HG02870 (cell line): ENCODE data around the gene KAT6B.
"Not testable (repeated sequence)": the region's sequence is repeated elsewhere in the genome, so short reads cannot be mapped to it uniquely, and the experiment has no call there.

Source experiments
- ATAC-seq: cut with Tn5 transposase; IDR thresholded peaks from one replicate; pipeline ENCODE4 v1.9.1; 2021; ENCODE audit warnings: mild to moderate bottlenecking, moderate library complexity; ENCODE audit not compliant: unreplicated experiment

KAT6B gene

GRCh38 chr10:75032119-75032518 is 205.7 kb downstream of the KAT6B start:
- ATAC-seq = no peak

DNA sequence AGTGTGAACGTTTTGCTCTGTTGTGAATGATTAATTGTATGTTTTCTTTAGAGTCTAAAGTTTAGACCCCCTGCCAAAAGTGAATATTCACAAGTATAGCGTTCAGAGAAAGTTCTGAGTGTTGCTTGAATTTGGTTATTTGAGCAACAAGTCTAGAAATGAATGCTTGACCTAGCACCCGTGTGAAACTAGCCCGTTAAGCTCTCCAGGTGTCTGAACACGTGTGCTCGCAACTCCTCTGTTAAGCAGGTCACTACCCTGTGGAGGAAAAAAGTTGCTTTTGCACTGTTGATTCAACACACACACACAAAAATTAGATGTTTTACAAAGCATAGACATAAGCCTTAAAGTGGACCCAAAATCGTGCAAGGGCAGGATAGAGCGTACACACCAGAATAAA is 206.4 kb downstream of the KAT6B start:
- peak; percentile 76 for ATAC-seq

- ATAC-seq = no peak
Observed at GRCh38 chr10:75033399-75034130, 207.2 kb downstream of the KAT6B start.

DNA sequence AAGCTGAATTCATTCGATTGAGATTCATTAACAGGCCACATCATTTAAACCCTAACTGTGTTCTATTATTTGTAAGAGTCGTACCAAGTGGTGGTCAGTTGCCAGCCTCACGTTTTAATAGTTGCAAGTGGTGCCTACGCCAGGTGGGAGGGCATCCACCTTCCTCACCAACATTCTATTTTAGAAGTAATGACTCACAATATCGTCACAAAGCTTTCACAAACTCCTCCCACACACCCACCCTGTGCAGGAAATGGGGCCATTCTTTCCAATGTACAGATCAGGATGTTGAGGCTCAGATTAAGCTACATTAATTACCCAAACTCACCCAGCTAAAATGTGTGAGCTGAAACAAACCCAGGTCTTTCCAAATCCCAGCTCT is 207.7 kb downstream of the KAT6B start:
- no peak for ATAC-seq

- ATAC-seq = no peak
Observed at GRCh38 chr10:75034714-75035258, 208.4 kb downstream of the KAT6B start.

DNA sequence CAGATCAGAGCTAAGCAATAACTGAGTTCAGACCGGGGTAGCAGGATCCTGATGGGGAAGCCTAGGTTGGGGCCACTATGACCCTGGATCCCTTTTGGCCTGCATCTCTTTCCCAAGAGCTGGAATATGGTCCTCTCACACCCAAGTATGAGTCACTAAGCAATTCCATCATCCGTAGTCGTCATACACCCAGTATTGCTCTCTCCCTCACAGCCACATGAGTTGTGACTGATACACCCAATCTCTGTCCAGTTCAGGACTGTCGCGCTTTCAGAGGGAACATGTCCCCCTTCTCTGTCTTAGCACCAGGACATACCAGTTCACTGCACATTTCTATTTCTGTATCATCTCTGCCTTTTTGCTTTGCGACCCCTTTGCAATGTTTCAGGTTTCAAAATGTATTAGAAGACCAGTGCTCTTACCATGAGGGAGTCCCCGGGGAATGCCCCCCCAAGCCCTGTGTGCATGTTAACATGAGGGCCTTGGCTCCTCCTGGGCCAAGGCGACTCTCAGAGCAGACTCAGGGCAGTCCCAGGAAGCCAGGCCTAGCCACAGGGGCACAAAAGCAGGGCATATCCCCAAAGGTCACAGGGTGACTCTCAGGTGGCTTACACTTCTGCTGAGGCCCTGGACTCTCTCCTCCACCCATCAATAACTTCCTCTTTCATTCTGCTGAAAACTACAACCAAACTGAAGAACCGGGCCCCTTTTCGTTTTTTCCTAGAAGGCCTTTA is 209.7 kb downstream of the KAT6B start:
- peak; percentile 48 for ATAC-seq

- no peak for ATAC-seq
Observed at GRCh38 chr10:75037171-75038153, 211.1 kb downstream of the KAT6B start.

DNA sequence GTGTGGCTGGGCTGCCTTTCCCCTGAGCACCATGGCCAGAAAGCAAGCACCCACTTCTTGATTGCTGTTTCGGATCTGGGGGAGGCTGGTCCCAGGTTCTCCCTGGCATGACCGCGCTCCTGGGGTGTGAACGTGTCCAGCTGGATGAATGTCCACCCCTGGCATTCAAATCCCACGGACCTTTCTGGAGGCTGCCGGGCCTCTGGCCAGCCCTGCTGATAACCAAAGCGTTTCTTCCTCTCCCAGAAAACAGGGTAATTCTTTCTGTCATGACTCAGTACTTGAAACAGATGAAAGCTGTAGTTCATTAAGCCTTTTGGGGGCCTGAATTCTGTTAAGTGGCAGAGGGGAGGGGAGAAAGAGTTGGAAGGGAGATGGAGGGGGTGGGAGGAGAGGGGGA is 211.9 kb downstream of the KAT6B start:
- ATAC-seq = no peak

- ATAC-seq = no peak
Observed at GRCh38 chr10:75040576-75040975, 214.2 kb downstream of the KAT6B start.

GRCh38 chr10:75042292-75042974 is 216.0 kb downstream of the KAT6B start:
- ATAC-seq = no peak

DNA sequence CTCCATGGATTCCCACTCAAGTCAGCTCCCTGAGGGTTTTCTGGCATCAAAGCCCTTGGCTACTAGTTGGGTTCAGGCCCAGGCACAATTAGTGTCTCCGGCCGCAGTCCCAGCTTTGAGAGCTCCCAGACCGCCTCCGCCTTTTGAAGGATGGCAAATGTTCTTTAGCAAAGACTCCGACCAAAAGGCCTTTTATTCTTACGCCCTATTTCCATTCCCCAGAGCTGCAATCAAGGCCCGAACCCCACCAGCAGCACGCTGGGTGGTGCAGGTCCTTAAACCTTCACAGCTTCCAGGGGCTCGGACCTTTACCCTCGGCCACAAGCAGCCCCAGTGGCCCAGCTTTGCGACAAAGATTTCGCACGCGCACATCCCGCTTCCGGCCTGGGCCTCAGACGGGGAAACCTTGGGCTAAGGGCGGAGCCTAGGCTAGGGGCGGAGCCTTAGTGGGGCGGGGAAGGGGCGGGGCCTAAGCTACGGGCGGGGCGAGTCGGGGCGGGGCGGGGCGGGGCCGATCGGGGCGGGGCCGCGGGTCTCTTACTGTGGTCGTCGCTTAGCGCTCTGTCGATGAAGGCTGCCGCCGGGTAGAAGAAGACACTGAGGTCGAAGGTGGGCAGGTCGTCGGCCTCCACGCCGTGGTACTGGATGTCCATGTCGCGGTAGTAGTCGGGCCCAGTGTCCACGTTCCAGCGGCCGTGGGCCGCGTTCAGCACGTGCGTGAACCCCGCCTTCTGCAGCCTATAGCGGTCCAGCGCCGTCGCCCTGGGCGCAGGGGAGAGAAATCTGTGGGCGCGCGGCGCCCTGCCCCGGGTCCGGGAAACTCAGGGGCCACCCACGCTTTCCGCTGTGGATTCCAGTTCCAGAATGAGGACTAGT is 217.1 kb downstream of the KAT6B start:
- no peak for ATAC-seq

- no peak for ATAC-seq
Observed at GRCh38 chr10:75048669-75049098, 222.3 kb downstream of the KAT6B start.

DNA sequence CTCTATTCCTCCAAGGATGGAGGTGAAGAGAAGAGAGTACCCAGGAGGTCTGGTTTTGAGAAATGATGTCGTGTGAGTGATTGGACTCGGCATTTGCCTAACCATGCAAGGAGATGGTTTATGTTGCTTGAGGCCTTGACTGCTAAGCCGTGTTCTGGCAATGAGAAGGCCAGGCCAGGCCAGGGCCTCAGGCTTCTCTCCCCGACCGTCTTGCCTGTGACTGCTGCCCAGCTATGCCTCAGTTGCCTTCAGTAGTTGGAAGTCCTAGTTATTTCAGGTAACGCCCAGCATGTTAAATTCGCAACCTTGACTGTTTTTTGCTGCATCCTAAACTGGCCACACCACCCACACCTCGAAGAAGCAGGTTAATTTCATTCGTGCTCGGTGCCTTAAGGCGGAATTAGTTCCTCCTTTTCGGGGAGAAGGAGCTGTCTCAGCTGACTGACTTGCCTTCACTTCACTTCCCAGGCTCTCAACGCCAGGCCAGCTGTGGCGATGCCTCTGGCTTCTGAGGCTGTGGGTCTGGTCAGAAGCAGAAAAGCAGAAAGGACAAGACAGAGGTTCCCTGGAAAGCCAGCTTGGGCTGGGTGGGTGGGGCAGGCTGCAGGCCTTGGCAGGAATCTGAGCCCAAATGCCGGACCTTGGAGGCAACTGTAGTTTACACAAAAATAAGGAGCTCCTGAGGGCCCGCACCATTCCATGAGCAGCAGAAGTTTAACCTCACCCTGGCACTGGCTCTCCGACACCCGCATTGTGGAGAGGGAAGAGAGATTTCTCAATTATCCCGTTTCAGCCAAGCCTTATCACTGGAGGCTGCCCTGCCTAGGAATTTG is 223.1 kb downstream of the KAT6B start:
- ATAC-seq = no peak

GRCh38 chr10:75050149-75050919 is 223.9 kb downstream of the KAT6B start:
- no peak for ATAC-seq

- ATAC-seq = no peak
Observed at GRCh38 chr10:75051308-75051707, 224.9 kb downstream of the KAT6B start.

DNA sequence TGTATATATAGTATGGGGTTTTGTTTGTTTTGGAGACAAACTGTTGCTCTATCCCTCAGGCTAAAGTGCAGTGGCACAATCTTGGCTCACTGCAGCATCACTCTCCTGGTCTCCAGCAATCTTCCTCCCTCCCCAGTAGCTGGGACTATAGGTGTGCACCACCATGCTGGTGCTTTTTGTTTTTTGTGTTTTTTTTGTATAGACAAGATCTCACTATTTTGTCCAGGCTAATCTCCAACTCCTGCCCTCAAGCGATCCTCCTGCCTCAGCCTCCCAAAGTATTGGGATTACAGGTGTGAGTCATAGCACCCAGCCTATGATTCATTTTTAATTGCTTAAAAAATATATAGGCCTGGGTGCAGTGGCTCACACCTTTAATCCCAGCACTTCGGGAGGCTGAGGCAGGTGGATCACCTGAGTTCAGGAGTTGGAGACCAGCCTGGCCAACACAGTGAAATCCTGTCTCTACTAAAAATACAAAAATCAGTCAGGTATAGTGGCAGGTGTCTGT is 229.6 kb downstream of the KAT6B start:
- ATAC-seq = not testable (repeated sequence)

- no peak for ATAC-seq
Observed at GRCh38 chr10:75057680-75058079, 231.3 kb downstream of the KAT6B start.

- ATAC-seq = no peak
Observed at GRCh38 chr10:75058161-75058560, 231.8 kb downstream of the KAT6B start.
